HepG2 (cell line): ENCODE results near the gene TOB2. TPM values are rescaled to one million over a fixed set of nuclear protein-coding genes. Genes with fewer than 3 reads are reported as not detected.

ENCODE experiments used
- FOXC1 ChIP-seq: sonication (generic); formaldehyde crosslinking; IDR thresholded peaks from 2 replicates; pipeline ENCODE4 v1.8.0; 2022; ENCODE audit warnings: mild to moderate bottlenecking, missing genetic modification reagents, borderline replicate concordance
- FOXO1 ChIP-seq: sonication (generic); formaldehyde crosslinking; IDR thresholded peaks from 2 replicates; pipeline ENCODE4 v1.4.0; 2020; ENCODE audit warnings: missing genetic modification reagents
- HHEX ChIP-seq: IDR thresholded peaks from 2 replicates; pipeline ENCODE4 v1.6.1; 2016; ENCODE audit warnings: control low read depth
- MIER2 ChIP-seq: IDR thresholded peaks from 2 replicates; pipeline ENCODE4 v1.6.1; 2016; ENCODE audit warnings: missing biosample characterization, missing genetic modification reagents
- PAF1 ChIP-seq: IDR thresholded peaks from 2 replicates; pipeline ENCODE4 v1.6.1; 2016; ENCODE audit warnings: missing genetic modification reagents, missing compliant biosample characterization
- PHF8 ChIP-seq: sonication (generic); formaldehyde crosslinking; IDR thresholded peaks from 2 replicates; pipeline ENCODE4 v1.5.0; 2020; ENCODE audit warnings: missing genetic modification reagents
- SSRP1 ChIP-seq: IDR thresholded peaks from 2 replicates; pipeline ENCODE4 v1.6.1; 2016; ENCODE audit warnings: control low read depth
- TAF15 ChIP-seq: fragments of 200-400 bp; formaldehyde crosslinking; IDR thresholded peaks from one replicate; pipeline ENCODE4 v1.6.1; 2018; ENCODE audit warnings: mild to moderate bottlenecking, low read depth, low read length; ENCODE audit not compliant: poor library complexity, severe bottlenecking
- ZNF564 ChIP-seq: sonication (generic); formaldehyde crosslinking; IDR thresholded peaks from 2 replicates; pipeline ENCODE4 v1.8.1; 2023; ENCODE audit warnings: mild to moderate bottlenecking, missing genetic modification reagents
- ZNF569 ChIP-seq: sonication (generic); formaldehyde crosslinking; IDR thresholded peaks from 2 replicates; pipeline ENCODE4 v1.5.0; 2020; ENCODE audit warnings: mild to moderate bottlenecking, missing genetic modification reagents, moderate library complexity, borderline replicate concordance
- ZNF605 ChIP-seq: sonication (generic); formaldehyde crosslinking; IDR thresholded peaks from 2 replicates; pipeline ENCODE4 v1.8.0; 2022; ENCODE audit warnings: mild to moderate bottlenecking, missing genetic modification reagents
- ZNF781 ChIP-seq: sonication (generic); formaldehyde crosslinking; IDR thresholded peaks from 2 replicates; pipeline ENCODE4 v1.5.1; 2020; ENCODE audit warnings: borderline replicate concordance, mild to moderate bottlenecking, missing genetic modification reagents; ENCODE audit errors: not compliant biosample characterization
- polyA plus RNA-seq, 8 experiments: library from polyadenylated mRNA; depleted of rRNA in 3 of 8; stranded (reverse) in 7 of 8; unstranded in 1 of 8; fragments of >200 nt; fragmentation: Illumina TruSeq in 4 of 8; extraction: Trizol in 4 of 8; gene quantifications; 2 replicates each; pipeline versions ENCODE4 v1.2.1 to v1.2.3, GENCODE V29; 2011 to 2016; ENCODE audit warnings: low read depth in 4 of 8, missing spikeins in 1 of 8, mixed read lengths in 1 of 8; ENCODE audit not compliant: insufficient read depth in 1 of 8
- total RNA-seq, 5 experiments: library from RNA; depleted of rRNA; stranded (reverse); fragments of >200 nt; fragmentation: Illumina TruSeq; extraction: Trizol; gene quantifications; 2 replicates each; pipeline ENCODE4 v1.2.3, GENCODE V29; 2016; ENCODE audit warnings: low read depth in 1 of 5
- TF ChIP-seq, protein P1 (sequence below): sonication (generic); IDR thresholded peaks from 2 replicates; pipeline ENCODE4 v1.6.1; 2016; ENCODE audit warnings: low read depth, borderline replicate concordance
- TF ChIP-seq, protein P2 (sequence below): sonication (generic); formaldehyde crosslinking; conservative IDR thresholded peaks from 2 replicates; pipeline ENCODE4 v1.8.1; 2023; ENCODE audit warnings: missing genetic modification reagents
- TF ChIP-seq, protein P3 (sequence below): sonication (generic); formaldehyde crosslinking; IDR thresholded peaks from 2 replicates; pipeline ENCODE4 v1.5.0; 2020; ENCODE audit warnings: mild to moderate bottlenecking, missing genetic modification reagents, borderline replicate concordance
- TF ChIP-seq, protein P4 (sequence below): sonication (generic); formaldehyde crosslinking; IDR thresholded peaks from 2 replicates; pipeline ENCODE4 v1.8.0; 2022; ENCODE audit warnings: missing genetic modification reagents, mild to moderate bottlenecking, borderline replicate concordance
- TF ChIP-seq, protein P5 (sequence below): sonication (generic); formaldehyde crosslinking; conservative IDR thresholded peaks from 2 replicates; pipeline ENCODE4 v1.8.0; 2022; ENCODE audit warnings: missing genetic modification reagents
- TF ChIP-seq, protein P6 (sequence below): sonication (generic); formaldehyde crosslinking; IDR thresholded peaks from 2 replicates; pipeline ENCODE4 v1.5.0; 2020; ENCODE audit warnings: missing genetic modification reagents, mild to moderate bottlenecking, borderline replicate concordance

TOB2 gene
- total and polyA plus RNA-seq, 2 of the 13 experiments (the other 11 are each of a cell fraction or from before 2014, with no cell fraction given) = 12.2 to 13.7 TPM

DNA sequence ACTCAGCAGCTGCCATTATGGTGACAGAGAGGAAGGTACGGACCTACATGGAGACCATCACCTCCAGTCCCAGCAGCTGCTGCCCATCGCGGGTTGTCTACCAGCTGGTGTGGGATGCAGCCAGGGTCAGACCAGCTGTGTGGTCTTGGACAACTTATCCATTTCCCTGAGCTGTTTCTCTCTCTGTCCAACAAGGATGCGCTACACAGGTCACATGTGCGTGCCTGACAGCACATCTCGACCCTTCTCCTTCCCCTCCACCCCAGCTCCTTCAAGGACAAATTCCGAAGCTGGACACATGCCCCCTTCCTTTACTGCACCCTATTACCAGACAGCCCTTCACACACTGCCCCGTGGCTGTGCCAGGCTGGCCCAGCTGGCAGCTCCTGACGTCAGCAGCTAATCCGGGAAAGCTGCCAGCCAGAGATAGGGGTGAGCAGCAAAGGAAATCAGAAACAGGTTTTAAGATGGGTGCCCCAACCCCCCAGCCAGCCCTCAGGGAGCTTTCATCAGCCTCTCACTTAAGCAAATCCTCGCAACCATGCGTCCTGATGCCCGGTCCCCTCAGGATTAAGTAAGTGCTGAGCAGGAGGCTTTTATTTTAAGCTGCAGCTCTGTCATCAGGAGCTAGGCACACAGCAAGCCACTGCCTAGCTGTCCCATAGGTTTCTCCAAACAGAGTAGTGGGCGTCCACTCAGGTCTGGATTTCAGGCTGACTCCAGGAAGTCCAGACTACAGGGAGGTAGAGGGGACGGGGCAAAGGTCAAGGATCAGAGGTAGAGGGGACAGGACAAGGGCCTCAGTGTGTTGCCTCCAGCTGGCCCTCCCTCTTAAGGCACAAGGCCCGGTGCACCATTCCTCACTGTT is 44.6 kb downstream of the TOB2 start (continued):
- TF ChIP-seq FOXC1 (no peak), ZNF781 (CRISPR knock-in tag) (no peak), HHEX (CRISPR knock-in tag) (no peak), ZNF605 (no peak), ZNF569 (CRISPR knock-in tag) (no peak), TAF15 (no peak), PAF1 (CRISPR knock-in tag) (no peak), PHF8 (no peak), FOXO1 (CRISPR knock-in tag) (no peak), ZNF564 (CRISPR knock-in tag) (no peak), SSRP1 (no peak), MIER2 (CRISPR knock-in tag) (no peak)
- TF ChIP-seq, protein P1, sequence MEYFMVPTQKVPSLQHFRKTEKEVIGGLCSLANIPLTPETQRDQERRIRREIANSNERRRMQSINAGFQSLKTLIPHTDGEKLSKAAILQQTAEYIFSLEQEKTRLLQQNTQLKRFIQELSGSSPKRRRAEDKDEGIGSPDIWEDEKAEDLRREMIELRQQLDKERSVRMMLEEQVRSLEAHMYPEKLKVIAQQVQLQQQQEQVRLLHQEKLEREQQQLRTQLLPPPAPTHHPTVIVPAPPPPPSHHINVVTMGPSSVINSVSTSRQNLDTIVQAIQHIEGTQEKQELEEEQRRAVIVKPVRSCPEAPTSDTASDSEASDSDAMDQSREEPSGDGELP = peak; percentile 68; the same call in 1 of the 2 replicates
- TF ChIP-seq, protein P2, sequence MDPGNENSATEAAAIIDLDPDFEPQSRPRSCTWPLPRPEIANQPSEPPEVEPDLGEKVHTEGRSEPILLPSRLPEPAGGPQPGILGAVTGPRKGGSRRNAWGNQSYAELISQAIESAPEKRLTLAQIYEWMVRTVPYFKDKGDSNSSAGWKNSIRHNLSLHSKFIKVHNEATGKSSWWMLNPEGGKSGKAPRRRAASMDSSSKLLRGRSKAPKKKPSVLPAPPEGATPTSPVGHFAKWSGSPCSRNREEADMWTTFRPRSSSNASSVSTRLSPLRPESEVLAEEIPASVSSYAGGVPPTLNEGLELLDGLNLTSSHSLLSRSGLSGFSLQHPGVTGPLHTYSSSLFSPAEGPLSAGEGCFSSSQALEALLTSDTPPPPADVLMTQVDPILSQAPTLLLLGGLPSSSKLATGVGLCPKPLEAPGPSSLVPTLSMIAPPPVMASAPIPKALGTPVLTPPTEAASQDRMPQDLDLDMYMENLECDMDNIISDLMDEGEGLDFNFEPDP = no peak
- TF ChIP-seq, protein P3, sequence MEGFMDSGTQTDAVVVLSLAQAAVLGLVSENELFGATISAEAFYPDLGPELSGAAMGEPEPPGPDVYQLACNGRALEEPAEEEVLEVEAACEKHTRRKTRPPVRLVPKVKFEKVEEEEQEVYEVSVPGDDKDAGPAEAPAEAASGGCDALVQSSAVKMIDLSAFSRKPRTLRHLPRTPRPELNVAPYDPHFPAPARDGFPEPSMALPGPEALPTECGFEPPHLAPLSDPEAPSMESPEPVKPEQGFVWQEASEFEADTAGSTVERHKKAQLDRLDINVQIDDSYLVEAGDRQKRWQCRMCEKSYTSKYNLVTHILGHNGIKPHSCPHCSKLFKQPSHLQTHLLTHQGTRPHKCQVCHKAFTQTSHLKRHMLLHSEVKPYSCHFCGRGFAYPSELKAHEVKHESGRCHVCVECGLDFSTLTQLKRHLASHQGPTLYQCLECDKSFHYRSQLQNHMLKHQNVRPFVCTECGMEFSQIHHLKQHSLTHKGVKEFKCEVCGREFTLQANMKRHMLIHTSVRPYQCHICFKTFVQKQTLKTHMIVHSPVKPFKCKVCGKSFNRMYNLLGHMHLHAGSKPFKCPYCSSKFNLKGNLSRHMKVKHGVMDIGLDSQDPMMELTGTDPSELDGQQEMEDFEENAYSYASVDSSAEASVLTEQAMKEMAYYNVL (CRISPR knock-in tag) = no peak
- TF ChIP-seq, protein P4, sequence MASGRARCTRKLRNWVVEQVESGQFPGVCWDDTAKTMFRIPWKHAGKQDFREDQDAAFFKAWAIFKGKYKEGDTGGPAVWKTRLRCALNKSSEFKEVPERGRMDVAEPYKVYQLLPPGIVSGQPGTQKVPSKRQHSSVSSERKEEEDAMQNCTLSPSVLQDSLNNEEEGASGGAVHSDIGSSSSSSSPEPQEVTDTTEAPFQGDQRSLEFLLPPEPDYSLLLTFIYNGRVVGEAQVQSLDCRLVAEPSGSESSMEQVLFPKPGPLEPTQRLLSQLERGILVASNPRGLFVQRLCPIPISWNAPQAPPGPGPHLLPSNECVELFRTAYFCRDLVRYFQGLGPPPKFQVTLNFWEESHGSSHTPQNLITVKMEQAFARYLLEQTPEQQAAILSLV (CRISPR knock-in tag) = no peak
- TF ChIP-seq, protein P5, sequence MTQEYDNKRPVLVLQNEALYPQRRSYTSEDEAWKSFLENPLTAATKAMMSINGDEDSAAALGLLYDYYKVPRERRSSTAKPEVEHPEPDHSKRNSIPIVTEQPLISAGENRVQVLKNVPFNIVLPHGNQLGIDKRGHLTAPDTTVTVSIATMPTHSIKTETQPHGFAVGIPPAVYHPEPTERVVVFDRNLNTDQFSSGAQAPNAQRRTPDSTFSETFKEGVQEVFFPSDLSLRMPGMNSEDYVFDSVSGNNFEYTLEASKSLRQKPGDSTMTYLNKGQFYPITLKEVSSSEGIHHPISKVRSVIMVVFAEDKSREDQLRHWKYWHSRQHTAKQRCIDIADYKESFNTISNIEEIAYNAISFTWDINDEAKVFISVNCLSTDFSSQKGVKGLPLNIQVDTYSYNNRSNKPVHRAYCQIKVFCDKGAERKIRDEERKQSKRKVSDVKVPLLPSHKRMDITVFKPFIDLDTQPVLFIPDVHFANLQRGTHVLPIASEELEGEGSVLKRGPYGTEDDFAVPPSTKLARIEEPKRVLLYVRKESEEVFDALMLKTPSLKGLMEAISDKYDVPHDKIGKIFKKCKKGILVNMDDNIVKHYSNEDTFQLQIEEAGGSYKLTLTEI (CRISPR knock-in tag) = no peak
- TF ChIP-seq, protein P6, sequence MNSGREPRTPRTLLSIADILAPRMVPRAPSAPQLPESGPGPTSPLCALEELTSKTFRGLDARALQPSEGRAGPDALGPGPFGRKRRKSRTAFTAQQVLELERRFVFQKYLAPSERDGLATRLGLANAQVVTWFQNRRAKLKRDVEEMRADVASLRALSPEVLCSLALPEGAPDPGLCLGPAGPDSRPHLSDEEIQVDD (CRISPR knock-in tag) = 0 out of 2 replicates have a peak, but pooled peaks have one; percentile 30
